NT2/D1 (cell line): ENCODE data around the gene LYSMD1.

Source experiments
- SUZ12 ChIP-seq: IDR thresholded peaks from 2 replicates; pipeline ENCODE4 v1.6.1; 2011; ENCODE audit not compliant: insufficient read length, insufficient read depth; ENCODE audit errors: extremely low read depth
- ZNF274 ChIP-seq: IDR thresholded peaks from 2 replicates; pipeline ENCODE4 v1.6.1; 2011; ENCODE audit warnings: mild to moderate bottlenecking, low read depth, low read length

- TF ChIP-seq SUZ12 = no peak
- TF ChIP-seq ZNF274 = no peak
Measured at GRCh38 chr1:151184211-151184610, 18.5 kb upstream of the LYSMD1 start.
